ENCODE data around the gene SORBS1. TPM values are rescaled to one million over a fixed set of nuclear protein-coding genes. Genes with fewer than 3 reads are reported as not detected.

The SORBS1 gene
- total RNA-seq, 1 donor from 2014 or later: 697 TPM

DNA sequence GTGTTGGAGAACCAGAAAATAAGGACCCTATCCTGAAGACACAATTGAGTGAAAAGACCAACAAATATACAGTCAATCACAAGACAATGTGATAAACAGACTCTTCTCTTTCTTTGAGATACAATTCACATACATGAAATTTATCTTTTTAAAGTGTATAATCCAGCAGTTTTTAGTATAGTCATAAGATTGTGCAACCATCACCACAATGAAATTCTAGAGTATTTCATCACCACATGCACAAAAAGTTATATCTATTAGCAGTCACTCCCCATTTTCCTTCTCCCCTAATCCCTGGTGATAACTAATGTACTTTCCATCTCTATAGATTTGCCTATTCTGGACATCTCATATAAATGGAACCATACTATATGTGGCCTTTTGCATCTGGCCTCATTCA is 8.2 kb upstream of the SORBS1 start:
- DNase-seq: no peak
- no peak for ATAC-seq (ENCODE audit: poor library complexity)
- intact Hi-C loops (cut with DNase I): no loop called here

DNA sequence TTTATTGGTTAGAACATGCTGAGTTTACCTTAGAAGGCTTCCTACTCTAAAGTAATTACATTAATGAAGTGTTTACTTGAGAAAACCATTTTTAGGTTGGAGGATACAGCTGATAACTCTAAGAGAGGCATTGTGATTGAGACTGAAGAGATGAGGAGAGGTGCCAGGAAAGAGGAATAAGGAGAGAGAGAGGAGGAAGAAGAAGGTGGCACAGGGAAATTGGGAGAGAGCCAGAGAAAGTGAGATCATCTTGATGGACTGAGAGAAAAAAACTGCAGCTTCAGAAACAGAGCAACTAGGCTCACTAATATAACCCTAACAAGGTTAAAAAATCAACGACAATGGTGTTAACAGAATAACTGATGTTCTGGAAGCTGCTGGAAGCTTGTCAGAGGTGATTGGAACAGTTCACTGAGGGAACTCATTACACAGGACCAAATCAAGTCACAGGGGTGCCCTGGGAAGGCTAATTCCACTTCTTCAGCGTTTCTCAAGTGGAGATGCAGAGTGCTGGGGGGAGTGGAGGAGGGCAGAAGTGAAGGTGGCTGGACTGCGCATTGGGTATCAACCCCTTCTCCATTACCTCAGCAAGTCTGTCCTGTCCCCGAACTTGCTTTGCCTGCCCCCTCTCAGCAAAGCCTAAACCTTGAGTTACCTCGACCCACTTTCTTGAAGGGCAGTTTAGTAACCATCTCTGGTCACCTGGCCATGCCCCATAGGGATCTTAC is 6.9 kb upstream of the SORBS1 start:
- DNase-seq (no peak), ATAC-seq (ENCODE audit: poor library complexity) (no peak)
- intact Hi-C loops (cut with DNase I): no loop called here

DNA sequence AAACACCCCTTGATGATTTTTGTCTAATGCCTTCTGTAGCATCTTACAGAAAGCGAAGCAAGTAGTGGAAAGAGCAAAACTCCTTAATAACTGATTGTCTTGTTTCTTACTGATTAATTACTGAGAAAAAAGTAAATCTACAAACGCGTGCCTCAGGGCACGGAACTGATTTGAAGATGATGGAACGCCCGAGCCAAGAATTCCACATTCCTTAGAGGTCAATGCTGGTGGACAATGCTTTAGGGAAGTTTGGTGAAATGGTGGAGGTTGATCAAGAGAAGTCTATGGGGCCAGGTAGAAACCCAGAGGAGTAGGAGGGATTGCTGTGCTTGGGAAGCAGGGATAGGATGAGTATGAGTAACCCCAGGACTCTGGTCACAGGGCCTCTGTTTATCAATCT is 5.0 kb upstream of the SORBS1 start:
- ATAC-seq (ENCODE audit: poor library complexity) (no peak), DNase-seq (no peak)
- intact Hi-C loops (cut with DNase I): no loop called here

DNA sequence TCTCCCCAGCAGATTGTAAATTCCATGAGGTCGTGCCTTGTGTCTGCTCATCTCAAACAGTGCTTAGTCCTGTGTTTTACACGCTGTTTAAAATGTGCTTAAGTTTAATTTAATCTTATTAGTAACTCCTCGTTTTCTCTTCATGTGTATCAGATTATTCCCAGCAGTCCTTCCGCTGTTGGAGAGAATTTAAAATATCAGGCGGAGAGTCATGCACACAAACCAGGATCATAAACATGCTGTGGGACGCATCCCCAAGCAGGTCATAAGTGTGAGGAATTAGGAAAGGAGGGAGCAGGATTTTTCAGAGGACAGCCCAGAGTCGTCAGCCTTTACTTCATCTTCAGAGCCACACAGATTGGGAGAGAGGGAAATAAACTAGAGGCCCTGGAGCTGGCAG is 4.2 kb upstream of the SORBS1 start:
- DNase-seq (no peak), ATAC-seq (ENCODE audit: poor library complexity) (no peak)
- intact Hi-C loops (cut with DNase I): no loop called here

DNA sequence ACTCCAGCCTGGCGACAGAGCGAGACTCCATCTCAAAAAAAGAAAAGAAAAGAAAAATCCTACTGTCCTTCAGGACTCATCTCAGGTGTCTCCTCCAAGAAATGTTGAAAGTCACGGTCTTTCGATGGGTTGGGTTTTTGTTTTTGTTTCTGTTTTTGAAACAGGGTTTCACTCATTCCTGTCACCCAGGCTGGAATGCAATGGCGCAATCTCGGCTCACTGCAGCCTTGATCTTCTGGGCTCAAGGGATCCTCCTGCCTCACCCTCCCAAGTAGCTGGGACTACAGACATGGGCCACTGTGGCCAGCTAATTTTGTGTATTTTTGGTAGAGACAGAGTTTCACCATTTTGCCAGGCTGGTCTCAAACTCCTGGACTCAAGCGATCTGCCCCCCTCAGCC is 3.1 kb upstream of the SORBS1 start:
- ATAC-seq (ENCODE audit: poor library complexity) (no peak), DNase-seq (no peak)
- intact Hi-C loops (cut with DNase I): no loop called here

DNA sequence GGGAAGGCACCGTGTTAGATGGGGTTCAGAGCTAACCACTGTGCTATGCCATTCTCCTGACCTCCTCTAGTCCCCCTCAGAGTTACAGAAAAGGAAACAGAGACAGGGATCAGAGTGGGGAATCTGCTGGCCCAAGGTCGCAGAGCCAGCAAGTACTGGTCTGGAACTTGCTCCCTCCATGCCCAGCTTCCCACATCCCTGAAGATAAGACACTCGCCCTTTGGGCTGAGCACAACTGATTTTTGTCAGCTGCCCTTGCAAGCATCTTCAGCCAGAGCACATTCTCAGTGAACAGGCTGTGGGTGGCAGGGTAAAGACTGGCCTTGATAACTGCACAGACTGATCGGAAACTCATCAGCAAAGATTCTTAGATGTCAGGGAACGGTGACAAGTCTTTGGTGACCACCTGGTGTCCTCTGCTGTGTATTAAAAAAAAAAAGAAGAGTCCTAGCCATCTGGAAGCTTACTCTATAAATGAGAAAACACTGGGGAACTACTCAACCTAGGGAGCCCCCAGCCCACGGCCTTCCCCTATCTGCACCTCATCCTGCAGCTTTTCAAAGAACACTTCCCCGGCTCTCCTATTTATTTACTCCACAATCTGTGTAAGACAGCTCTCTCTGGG is 1.3 kb upstream of the SORBS1 start:
- no peak for ATAC-seq (ENCODE audit: poor library complexity)
- intact Hi-C loops (cut with DNase I): no loop called here
- no peak for DNase-seq

DNA sequence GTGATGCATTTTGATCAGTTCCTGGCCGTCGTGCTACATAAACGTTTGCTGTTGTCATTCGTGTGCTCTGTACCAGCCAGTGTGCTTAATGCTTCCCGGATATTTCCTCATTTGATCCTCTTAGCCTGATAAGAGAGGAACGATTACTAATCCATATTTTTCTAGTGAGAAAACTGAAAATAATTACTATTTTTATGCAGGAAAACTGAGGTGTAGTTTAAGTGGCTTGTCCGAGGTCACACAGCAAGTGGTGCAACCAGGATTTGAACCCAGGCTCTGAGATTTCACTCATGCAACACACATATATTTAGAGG is 650 bp upstream of the SORBS1 start:
- DNase-seq (no peak), ATAC-seq (ENCODE audit: poor library complexity) (no peak)
- intact Hi-C loops (cut with DNase I): no loop called here

DNA sequence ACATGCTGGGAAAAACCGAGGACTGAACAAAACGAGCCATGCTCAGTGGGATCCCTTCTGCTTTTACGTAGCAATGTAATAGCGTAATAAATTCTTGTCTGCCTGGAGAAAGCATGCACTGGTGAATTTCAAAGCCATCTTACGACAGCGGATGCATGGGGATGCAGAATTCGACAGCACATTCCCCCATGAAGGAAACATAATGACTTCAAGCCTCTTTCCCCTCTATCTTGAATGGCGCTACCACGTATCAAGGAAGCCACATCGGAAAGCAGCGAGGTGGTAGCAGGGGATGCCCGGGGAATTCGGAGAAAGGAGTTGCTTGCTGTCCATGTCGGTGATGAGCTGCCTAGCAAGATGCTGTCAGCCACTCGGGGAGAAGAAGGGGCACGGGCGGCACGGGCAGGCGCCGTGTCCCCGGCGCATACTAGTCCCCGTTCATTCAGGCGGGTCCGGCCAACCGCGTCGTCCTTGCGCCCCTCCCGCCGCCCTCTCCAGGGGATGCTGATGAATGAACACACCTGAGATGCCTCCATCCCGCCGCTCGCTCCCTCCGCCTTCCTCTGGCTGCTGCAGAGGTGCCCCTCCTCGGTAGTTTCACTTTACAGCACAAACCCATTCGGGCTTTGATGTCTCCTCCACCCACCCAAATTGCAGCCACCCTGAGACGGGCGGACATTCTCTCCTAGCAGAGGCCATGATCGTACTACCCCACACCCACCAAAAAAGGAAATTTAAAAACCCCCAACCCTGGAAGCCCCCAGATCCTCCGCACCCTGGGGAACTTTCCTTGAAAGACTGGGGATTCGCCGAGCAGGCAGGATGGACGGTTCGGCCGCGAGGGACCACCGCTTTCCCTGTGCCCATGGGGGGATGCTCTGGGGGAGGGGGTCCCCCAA is 644 bp downstream of the SORBS1 start:
- DNase-seq (peak; percentile 59), ATAC-seq (ENCODE audit: poor library complexity) (no peak)
- intact Hi-C loops (cut with DNase I): no loop called here

DNA sequence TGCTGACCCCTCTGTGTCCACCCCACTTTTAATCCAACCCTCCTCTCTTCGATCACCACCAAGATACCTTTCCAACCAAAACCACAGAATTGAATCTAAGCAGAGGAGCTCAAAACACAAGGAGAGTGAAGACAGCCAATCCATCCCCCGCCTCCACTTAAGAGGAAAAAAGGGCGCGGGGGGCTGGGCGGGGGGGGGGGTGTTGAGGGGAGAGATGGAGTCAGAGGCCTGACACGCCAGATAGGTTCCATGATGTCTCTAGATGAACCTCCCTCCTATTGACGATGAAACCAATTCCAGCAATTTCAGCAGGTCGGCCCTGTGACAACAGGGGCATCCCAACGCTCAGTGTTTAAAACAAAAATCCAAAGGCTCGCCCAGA is 1.3 kb downstream of the SORBS1 start:
- DNase-seq: no peak
- ATAC-seq (ENCODE audit: poor library complexity): no peak
- intact Hi-C loops (cut with DNase I): loop anchor here (5.0 kb wide), 1 partner anchor 128 kb away; no protein-coding TSS in a partner anchor

DNA sequence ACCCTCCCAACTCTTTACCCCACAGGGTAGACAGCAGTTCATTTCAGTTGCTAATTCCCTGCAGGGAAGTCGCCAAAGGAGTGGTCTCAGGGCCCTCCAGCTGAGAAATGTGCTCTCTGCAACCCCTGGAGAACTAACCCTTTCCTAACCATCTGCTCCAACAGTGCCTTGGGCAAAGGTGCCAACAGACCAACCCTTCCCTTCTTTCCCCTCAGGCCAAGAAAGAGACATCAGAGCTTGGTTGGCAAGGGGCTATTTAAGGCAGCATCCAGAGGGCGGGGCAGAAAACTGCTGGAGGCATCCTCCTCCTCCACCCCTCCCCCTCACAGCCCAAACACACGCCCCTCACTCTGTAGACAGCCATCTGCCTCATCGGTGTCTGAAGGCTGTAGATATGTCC is 1.7 kb downstream of the SORBS1 start:
- intact Hi-C loops (cut with DNase I): loop anchor here (5.0 kb wide), 1 partner anchor 127 kb away; no protein-coding TSS in a partner anchor
- no peak for ATAC-seq (ENCODE audit: poor library complexity)
- no peak for DNase-seq

DNA sequence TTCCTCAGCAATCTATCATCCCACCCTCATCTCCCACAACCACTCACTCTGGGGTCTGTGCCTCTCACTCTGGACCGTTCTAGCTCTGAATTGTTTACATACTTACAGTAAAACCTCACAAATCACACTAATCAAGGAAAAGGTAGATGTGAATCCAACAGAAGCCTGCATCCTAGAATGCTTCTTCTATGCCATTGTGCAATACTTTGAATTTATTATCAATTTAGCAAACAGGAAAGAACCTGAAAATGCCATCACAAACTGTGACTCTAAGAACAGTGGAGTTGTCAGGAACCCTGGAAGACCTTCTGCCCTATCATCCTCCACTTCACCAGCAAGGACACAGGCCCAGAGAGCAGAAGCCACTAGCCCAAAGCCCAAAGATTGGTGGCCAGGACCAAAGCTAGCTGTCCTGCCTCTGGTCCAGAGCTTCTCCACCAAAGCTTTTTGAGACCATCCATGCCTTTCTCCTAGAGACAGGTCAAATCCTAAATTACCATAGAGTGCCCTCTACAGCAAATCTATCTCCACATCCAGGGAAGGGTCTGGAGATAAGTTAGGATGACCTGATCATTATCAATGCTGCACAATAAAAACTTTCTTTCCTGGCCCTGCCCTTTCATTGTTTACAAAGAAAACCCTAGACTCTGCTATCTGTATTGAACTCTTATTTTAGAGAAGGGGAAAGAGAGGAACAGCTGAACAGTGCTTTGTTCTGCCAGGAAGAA is 2.4 kb downstream of the SORBS1 start:
- no peak for ATAC-seq (ENCODE audit: poor library complexity)

DNA sequence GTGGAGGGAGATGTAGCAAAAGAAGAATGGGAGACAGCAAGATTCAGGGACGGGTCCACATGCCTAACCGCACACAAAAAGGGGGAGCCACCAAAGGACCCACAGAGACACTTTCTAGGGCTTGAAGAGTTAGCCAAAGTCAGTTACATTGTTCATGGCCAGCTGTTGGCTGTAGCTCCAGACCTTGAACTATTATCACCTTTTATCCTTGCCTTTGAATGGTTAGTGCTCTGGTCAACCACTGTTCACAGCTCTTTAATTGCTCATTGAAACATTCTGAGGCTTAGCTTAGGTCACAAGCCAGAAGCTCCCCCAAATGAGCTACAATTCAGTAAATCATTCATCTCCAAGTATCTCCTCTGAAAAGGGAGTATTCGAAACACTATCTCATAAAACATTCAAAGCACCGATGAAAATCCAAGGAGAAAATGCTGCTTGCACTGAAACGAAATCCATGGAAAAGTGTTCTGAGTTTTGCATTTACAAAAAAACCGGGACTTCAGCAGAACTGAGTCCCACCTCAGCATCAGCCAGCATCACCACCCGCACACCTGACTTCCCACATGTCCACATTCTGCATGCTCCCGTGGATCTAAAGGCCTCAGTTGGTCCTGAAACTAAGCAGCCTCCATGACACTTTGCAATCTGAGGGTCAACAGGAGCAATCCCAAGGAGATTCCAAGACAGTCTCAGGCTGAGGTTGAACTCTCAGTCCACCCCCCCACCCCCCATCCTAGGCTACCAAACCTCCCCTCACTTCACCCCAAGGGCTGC is 4.0 kb downstream of the SORBS1 start:
- intact Hi-C loops (cut with DNase I): loop anchor here (5.0 kb wide), 1 partner anchor 125 kb away; no protein-coding TSS in a partner anchor
- ATAC-seq (ENCODE audit: poor library complexity) (no peak), DNase-seq (no peak)

More for the DNA sequence above, 2.4 kb downstream of the SORBS1 start:
- intact Hi-C loops (cut with DNase I): loop anchor here (5.0 kb wide), 1 partner anchor 126 kb away; no protein-coding TSS in a partner anchor
- no peak for DNase-seq

DNA sequence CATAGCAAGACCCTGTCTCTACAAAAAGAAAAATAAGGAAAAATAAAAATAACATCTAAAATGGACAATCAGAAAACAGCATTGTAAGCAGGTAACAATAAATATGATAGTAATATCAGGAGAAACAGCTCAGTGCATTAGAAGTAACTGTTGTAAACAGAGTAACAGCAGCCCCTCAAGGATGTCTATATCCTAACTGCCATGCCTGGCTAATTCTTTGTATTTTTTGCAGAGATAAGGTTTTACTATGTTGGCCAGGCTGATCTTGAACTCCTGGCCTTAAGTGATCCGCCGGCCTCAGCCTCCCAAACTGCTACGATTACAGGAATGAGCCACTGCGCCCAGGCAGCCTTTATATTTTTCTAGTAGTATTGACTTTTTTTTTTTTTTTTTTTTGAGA is 7.5 kb downstream of the SORBS1 start:
- ATAC-seq (ENCODE audit: poor library complexity): no peak
- intact Hi-C loops (cut with DNase I): no loop called here
- DNase-seq: no peak

DNA sequence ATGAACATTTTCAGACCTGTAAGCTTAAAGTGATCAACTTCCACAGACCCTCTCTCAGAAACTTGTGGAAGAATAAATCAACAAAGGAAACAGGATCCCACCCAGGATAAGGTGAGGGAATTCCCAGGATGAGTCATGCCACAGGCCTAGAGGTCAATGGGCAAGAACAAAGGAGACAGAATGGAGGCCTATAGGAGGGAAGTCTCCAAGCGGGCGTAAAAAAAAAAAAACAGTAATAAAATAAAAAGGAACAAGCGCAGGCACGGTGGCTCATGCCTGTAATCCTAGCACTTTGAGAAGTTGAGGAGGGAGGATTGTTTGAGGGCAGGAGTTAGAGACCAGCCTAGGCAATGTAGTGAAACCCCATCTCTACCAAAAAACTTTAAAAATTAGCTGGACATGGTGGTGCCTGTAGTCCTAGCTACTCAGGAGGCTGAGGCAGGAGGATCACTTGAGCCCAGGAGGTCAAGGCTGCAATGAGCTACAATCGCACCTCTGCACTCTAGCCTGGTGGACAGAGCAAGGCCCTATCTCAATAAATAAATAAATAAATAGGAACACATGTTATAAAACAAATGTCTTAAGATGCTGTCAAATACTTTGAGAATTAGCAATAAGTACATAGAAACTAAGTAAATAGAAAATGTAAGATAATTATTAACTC is 8.4 kb downstream of the SORBS1 start:
- DNase-seq: no peak
- intact Hi-C loops (cut with DNase I): no loop called here
- ATAC-seq (ENCODE audit: poor library complexity): no peak

DNA sequence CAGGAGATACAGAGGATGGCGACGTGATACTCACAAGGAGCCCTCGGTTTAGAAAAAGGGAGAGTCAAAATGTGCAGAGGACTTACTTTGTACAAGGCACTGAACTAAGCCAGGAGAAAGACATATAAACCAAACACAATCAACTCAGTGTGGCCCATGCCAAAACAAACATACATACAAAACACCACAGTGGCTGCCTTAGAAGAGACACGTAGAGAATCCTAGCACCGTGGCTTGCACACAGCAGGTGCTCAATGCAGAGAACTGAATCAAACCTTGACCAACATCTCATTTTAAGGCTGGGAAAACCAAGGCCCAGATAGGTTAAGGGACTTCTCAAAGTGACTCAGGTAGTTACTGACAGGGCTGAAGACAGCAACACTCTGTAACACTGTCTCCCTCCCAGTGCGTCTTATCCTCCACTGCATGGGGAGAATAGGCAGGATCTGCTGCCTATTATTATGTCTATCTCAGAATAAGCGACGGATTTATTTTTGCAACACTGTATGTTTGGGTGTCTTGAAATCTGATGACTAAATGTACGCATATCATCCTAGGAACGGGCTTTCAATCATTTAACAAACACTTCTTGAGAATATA is 11.0 kb downstream of the SORBS1 start:
- ATAC-seq (ENCODE audit: poor library complexity) (peak; percentile 26), DNase-seq (no peak)
- intact Hi-C loops (cut with DNase I): no loop called here

DNA sequence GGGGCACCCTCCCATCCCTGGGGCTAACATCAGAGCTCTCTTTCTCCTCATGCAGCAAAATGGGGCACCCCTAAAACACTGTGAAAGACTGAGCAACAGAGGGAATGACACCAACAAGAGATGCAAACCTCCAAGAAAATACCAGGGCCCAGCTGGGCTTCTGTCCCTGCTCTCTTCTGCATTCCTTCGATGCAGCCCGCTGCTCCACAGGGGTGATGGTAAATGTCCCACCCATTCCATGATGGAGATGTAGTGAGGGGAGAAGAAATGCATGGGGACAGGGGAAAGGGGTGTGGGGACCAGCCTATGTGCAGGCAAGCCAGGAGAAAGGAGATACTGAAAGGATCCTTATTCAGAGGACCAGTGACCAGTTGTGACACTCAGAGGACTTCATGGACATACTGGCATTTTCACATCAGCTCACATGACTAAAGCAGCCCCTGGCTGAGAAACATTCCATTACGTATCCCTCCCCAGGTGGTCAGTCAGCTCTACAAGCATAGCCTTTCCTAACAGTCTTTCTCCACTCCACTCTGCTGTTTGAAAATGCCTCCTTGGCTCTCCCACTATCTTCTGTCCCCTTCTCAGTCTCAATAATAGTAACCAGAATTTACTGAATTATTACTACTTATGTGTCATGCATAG is 13.3 kb downstream of the SORBS1 start:
- DNase-seq (no peak), ATAC-seq (ENCODE audit: poor library complexity) (no peak)
- intact Hi-C loops (cut with DNase I): no loop called here

DNA sequence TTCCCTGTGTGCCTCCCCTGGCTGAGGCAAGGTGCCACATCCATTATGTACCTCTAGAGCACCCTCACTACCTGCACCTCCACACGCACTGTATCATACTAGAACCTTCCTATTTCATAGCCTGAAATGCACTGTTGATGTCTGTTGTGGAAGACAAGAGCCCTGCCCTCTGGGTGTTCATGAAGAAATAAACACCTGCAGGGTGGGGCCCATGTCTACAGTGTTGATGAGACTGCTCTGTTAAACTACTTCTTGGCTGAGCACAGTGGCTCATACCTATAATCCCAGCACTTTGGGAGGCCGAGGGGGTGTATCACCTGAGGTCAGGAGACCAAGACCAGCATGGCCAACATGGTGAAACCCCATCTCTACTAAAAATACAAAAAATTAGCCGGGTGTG is 14.0 kb downstream of the SORBS1 start:
- ATAC-seq (ENCODE audit: poor library complexity) (no peak), DNase-seq (no peak)
- intact Hi-C loops (cut with DNase I): no loop called here

Measured in Right ventricle myocardium superior (tissue), 1 donor.